NOMO-1 (cell line): ENCODE results near the gene LRMDA.

Source experiments
- DNase-seq, 2 experiments: peaks; one replicate each; lab custom pipeline; 2025; ENCODE audit not compliant: unreplicated experiment in 2 of 2; lab: John Stamatoyannopoulos, UW

The LRMDA gene

DNA sequence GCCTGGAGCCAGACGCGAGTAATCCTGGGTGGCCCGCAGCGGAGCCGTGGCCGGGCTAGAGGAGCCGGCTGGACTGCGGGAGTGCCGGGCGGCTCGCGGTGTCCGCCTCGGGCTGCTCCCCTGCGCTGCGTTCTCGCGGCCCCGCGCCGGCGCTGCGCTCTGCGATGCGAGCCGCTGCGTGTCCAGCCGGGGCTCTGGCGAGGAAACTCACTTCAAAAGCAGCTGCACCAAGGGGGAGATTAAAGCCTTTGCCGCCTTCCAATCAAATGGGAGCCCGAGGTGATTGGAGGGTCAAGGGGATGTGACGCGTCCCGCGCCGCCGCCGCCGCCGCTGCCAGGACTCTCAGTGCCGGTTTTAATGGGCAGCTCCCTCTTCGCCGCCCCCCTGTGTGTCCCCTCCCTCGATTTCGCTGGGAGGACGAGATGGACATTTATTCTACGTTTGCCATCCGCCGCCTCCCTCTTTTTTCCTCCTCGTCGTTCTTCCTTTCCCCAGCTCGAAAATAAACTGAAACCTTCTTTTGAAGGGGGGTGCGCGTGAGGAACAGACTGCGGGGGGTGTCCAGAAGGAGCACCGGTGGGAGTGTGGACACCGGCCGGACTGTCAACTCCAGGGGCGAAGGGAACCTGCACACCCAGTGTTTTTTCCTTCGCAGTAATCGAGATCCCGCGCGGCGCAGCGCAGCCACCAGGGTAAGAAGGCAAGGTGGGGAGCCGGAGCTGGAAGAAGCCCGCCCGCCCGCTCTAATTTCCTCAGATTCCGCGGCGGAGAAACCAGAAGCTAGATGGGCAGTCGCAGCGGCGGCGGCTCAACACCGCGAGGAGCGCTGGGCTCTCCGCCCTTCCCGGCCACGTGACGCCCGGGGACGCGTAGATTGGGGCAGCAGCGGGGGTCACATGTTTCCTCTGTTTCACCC is 29.6 kb upstream of the LRMDA start, which contains the start of gene ZNF503:
Gene ZNF503 (minus strand): TSS at position 196 of the 917 bp plus-strand sequence. CDS start 345 bp downstream, outside the sequence.
- peak; percentile 97 to 98 for DNase-seq

DNA sequence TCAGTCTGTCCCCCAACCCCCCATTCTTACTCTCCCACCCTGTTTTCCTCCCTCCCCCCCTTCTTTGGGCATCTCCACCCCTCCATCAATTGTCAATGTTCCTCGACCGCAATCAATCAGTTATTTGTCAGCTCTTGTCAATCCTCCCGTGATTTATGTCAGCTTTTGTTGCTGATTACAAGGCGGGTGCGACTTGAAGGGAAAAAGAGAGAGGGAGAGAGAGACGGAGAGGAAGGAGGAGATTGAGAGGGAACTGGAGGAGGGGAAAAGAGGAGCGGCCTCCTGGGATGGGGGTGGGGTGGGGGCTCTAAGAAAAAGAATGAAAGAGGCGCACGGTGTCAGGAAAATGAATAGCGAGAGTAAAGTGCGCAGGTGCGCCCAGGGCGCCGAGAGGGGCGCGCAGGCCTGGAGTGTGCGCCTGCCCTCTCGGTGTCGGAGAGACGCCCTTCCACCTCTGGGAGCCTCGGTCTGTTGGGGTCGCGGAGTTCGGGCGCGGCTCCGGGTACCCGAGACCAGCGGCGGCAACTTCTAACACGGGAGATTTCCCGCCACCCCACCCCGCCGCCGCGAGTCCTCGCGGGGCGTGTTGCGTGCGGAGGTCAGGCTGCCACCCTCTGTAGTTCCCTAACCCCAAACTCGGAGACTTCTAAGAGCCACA is 28.8 kb upstream of the LRMDA start:
- peak; percentile 65 to 68 for DNase-seq

DNA sequence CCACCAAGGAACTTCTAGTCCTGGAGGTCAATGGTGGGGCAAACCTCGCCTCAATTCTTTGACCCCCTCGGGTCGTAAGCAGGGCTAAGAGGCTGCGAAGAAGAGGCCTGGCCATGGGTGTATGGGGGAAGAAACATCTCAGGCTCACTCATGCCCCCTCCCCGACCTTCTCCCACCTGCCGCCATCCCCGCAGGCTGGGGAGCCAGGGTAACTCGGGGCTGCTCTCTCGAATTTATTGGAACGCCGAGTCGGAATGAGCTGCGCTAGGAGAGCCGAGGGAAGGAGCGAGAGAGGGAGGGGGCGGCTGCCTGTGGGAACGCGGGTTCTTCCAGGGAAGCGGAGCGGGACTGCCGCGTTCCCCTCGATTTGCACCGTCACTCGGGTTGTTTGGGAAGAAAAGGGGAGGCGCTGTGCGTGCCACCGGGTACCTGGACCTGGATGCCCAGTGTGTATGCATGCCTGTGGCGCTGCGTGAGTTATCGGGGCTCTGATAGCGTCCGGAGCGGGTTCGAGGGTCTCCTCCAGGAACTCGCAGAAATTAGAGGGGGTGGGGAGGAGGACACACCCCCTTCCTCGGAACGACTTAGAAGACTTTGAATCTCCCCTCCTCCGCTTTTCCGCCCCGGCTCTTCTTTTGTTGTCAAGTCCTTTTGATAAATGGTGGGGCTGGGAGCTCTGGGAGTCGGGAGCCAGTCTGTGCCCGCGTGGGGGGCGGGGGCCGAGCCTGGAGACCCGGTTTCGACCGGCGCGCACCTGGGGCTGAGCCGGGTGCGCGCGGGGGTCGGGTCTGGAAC is 28.1 kb upstream of the LRMDA start:
- peak; percentile 18 to 52 for DNase-seq

DNA sequence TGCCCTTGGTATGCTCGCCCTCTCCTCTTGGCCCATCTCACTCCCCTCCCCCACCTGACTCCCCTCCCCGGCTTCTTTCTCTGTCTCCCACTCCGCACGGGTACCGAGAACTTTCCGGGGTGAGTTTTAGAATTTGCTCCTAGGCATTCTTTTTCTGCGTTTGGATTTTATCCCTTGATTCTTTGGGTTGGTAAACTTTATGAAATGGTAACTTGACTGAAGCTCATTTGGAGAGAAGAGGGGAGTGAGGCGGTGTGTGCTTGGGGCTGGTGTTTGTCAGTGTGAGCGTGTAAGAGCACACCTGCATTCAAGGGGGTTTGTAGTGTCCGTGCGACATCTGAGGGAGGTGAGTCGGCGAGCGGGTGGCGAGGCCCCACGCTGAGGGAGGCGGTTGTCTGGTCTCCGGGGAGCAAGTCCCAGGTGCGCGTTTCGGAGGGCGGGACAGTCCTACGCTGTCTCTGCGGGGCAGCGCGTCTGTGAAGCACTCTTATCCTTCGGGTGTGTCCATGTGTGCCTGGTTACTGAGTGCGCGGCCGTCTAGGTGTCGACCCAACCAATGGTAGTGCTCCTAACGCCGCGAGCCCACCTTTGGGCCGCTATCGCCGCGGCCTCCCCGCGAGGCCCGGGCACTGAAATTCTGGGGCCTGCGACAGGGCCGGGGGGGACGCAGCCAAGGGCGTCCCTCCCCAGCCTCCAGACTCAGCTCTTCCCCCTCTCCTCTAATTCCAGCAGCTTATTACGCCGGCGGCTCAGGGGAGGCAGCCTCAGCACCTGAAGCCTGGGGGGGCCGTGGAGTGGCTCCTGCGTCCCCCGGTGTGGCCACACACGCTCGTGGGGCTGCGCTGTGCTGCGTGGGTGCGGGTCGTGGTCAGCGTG is 27.2 kb upstream of the LRMDA start:
- DNase-seq, result no peak

DNA sequence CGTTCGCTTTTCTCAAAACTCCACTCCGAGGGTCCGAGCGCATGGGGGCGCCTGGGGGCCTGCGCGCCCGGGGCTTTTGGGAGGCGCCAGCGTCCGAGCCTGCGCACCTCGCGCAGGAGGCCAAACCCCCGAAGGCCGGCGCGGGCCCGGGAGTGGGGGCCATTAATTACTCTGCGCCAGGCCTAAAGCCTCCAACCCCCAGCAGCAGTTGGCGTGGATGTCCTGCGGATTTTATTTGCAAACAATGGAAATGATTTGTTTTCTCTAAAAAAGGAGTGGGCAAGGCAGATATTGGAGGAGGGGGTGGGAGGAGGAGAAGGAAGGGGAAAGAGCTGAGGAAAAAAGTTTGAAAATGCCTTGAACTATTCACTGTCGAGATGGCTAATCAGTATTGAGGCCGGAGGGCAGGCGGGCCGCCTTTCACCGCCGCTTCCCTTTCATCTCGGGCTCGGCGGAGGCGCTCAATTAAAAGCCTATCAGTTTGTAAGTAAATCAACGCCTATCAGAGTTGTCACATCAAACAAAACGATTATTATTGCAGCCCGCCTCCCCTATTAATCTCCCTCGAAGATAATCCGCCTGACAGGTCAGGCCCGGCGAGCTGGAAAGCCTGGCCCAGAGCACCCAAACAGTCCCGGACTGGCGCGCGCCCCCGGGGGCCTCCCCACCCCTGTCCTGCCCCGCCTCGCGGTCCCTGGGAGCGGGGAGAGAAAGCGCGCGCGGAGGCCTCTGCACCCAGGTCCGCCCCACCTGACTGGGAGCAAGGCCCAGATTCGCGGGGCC is 26.4 kb upstream of the LRMDA start:
- no peak for DNase-seq

DNA sequence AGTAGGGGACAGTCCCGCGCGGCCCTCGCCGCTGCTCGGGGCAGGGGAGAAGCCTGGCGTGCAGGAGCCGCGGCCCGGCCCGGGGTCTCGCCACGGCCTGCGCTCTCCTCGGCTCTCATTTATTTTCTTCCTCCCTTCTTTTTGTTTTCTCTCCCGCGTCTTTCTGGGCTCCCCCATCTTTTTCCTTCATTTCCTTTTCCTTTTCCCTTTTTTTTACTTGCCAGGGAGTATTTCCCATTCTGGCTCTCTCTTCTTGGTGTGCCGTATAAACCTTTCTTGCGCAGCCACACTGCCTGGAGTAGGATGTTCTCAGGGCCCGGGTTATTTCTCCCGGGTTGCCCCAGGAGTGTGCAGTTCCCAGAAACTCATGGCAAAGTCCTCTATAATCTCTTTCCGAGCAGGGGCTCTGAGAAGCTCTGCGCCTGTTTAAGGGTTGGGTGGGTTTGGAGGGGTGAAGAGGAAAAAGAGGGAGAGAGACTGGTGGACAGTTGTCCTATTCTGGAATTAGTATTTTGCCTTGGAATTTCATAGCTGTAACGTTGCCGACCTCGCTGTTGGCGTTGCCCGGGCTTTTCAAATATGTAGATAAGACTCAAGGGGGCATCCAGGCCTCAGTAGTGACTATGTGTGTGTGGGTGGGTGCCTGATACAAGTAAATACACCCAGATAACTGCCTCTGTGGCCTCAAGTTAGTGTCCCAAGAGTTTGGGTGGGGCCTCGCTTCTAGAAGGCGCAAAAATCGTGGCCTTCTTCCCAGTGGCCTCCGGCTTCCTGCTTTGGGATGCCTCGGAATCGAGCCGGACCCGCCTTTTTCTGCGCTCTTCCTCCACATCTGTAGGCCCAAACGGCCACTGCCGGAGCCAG is 25.6 kb upstream of the LRMDA start:
- DNase-seq, result no peak

DNA sequence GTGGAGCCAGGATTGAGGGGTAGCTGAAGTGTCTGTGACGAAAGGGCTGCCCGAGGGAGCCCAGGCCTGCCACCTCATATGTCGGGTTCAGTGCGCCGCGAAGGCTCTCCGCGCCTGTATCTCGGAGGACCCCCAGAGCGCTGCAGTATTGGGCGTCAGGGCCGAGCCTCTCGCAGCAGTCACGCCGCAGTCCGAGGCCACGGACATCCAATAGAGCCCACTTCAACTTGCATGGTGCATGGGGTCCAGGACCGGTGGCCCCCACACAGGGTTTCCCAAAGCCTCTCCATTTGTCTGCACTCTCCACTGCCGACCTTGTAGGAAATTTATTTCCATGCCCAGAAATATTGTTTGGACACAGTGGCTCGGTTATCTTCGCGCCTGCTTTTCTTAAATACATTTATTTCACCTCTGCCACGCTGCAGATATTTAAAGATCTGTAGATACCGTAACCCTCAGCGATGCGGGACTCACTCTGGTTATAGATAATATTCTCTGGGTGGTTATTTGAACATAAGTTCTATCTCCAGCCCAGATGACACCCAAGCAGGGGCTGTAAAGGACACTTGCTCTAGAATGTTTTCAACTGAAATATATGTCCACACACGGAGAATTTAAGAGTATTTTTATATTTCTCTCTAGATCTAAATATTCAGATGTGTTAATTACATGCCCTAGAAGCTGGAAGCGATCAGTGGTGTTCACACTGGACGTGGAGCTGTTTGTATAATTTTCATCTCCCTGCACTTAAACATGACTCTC is 24.8 kb upstream of the LRMDA start:
- no peak for DNase-seq

DNA sequence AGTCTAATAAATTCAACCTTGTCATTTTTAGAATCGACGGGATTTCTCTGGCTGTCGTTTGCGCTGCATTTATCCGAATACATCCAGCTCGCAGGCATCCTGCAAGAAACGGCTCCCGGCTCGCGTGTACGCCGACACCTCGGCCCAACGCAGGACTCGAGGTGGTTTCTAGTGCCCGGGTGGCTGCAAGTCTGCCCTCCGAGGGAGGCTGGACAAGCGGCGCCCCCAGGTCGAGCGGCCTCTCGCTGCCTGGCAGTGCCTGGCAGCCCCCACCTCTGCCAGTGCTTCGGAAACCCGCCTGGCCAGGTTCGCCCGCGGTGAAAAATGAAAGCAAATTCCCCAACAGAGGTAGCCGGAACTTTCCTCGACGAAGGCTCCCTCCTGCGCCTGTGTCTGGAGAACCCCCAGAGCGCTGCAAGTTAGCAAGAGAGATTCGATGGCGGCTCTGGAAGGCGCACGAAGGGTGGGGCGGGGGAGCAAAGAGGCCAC is 24.2 kb upstream of the LRMDA start:
- DNase-seq, result no peak

DNA sequence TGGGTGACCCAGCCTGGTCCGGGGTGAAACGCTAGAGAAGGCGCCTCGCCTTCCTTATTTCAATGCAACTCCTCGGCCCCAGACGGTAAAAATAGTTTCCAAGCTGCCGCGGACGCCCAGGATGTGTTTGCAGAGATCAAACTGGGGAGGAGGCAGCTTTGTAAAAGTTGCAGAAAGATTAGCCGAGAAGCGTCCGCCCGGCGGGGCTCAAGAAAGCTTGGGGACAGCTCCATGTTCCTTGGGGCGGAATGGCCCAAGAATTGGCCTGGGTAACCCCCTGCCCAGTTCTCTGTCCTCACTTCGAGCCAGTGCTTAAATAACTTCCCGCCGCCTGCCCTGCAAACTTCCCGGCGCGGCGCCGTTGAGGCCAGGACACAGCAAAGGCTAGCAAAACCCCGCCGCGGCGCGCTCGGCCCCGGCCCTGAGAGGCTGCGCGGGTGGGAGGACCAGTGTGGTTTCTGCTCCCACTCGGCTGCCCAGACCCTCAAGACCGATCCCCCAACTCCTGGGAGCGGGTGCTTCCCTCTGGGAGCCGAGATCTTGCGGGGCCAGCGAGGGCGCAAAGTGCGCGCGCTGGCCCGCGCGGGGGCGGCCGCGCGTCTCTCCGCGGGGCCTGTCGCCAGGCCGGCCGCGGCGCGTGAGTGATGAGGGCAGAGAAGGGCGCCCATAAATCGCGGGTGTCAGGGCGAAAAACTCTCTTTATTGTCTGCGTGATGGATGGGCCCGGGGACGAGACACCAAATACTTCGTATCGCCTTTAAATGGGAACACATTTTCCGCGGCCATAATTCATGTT is 23.5 kb upstream of the LRMDA start:
- peak; percentile 35 to 49 for DNase-seq

DNA sequence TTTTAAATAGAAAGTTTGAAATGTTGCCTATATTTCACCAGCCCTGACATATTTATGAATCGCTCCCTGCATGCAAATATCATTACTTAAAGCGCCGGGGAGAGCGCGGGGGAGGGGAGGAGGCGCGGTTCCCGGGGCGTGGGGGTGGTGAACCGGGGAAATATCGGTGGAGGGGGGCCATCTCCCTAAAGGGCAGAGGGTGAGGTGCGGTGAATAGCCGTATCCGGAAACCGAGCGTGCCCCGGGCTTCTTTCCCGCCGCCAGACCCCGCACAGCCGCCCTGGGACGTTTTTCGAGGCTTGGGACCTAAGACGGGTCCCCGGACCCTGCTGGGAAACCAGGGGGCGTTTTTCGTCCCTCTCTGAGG is 22.9 kb upstream of the LRMDA start:
- DNase-seq, result no peak

DNA sequence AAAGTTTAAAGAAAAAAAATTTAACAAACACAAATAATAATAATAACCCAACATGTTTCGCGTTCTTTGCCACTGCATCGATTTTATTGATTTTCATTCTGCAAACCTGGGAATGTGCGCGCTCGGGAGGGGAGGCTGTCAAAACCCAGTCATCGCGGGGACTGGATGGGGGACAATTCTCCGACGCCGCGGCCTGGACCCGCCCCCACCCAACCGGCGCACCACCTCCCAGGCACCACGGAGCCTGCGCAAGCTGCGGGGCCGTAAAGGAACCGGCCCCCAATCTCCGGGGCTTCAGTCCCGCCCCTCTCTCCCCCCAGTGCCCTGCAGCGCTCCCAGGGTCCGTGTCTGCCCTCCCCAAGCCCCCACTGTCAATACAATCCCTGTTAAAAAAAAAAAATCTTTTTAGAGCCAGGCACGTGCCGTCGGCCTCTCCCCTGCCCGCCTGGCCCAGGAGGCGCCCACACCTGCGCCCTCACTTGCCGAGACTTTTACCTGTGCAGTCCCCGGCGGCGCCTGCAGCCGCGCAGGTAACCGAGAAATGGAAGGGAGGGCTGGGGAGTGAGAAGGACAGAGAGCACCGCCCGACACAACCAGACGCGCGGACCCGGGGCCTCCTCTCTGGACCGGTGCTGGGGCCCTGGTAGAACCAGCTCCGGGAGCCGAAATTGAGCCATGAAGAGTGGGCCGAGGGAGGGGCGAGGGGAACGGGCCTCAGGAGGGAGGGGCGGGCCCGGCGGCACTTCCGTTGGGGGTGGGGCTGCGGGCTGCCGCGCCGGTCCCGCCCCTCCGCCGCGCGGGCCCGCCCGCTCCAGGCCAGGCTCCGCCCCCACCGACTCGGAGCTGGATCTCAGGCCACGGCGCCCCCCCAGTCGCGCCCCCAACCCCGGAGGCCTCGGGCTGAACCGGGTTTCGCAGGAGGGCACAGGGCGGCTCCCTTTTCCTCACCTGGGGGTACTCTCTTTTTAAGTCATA is 22.2 kb upstream of the LRMDA start:
- peak; percentile 67 to 87 for DNase-seq

DNA sequence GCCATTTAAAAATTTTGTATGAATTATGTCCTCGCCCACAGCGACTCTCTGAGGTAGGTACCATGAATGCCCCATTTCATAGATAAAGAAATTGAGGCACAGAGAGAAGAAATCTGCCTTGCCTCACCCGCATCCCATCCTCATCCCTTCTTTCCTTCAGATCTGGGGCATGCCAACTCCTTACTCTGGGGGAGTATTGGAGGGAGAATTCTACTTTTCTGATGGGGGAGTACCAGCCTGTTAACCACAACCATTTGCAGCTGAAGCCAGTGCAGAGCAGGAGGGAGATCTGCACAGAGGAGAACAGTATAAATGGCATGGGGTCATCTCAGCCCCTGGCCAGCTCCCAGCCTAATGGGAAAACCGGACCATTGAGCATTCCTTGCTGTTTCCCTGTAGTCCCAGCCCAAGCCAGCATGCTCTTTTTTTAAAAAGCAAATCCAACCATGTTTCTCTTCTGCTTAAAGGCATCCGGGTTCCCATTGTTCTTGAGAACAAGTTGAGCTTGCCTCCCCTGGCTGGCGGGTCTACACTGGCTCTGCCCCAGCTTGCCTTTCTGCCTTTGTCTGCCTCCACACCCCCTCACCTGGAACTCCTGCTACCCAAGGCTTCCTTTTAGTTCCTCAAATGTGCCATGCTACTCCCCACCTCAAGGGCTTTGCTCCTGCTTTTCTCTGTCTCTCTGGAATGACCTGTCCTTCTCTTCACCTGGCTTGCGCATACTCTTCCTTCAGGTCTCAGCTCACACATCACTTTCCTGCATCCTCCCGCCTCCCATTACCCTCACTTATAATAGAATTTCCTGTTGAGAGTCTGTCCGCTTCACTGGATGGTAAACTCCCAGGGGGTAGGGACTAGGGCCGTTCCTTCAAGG is 21.1 kb upstream of the LRMDA start:
- DNase-seq, result no peak

DNA sequence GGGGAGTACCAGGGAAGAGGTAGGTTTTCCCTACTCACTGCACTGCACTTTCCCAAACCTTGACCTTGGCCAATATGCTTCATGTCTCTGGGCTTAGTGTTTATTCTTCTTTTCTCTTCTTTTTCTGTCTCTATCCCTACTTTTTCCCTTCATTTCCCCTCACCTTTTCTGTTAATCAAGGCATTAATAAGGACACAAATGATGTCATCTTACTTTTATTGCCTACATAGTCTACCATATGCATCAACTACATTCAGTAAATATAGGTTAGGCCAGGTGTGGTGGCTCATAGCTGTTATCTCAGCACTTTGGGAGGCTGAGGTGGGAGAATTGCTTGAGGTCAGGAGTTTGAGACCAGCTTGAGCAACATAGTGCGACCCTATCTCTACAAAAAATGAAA is 16.9 kb upstream of the LRMDA start:
- no peak for DNase-seq

DNA sequence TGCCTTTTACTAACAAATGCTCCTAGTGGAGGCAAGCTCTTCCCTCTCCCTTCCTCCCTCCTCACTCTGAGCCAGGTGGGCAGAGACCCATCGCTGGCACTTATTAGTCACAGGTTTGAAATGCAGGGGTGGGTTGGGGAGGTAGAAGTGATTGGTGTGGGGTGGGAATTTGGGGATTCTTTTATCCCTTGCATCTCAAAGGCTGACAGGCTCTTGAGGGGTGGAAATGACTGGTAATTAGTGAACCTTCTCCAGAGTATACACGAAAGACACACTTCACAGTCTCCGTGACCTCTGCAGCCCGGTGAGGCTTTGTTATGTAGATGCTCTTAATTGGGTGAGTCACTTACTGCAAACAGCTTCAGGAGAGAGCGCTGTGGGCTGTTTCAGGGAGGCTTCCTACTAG is 13.9 kb upstream of the LRMDA start:
- no peak for DNase-seq

DNA sequence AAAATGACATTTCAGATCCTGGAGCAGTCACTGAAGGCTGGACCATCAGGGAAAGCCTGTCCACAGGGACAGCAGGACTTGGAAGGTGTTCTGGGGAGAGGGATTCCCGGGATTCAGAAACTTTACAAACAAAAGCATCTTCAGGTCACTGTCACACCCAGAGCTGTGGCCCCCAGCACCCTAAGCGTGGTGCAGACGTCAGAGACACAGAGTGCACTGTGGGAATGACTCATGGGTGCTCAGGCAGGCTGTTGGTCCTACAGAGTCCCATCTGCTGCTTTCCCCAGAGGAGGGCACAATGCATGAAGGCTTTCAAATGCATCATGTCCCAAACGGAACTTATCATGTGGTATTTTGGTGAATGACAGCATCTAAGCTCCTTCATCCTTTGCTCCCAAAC is 13.1 kb upstream of the LRMDA start:
- no peak for DNase-seq
